Neural cell (in vitro differentiated cells): Measurements from ENCODE around the gene TMEM218. TPM values are rescaled to one million over a fixed set of nuclear protein-coding genes. Genes with fewer than 3 reads are reported as not detected.

Source experiments
- H2AFZ ChIP-seq: fragments of 200-600, 300-800 bp; sonication (generic), shearing (Covaris generic); 2 replicates; pipeline ENCODE4 v1.6.0; 2014; ENCODE audit warnings: low read depth, mild to moderate bottlenecking, antibody characterized with exemption, low read length, moderate library complexity
- H3F3A ChIP-seq: fragments of 200-600 bp; shearing (Covaris generic); 2 replicates; pipeline ENCODE4 v1.6.1; 2016; ENCODE audit warnings: mild to moderate bottlenecking, moderate library complexity, mixed read lengths, antibody characterized with exemption, low read length; ENCODE audit not compliant: insufficient read depth, poor library complexity, severe bottlenecking
- H3K27ac ChIP-seq: fragments of 200-600, 300-800 bp; sonication (generic), shearing (Covaris generic); 2 replicates; pipeline ENCODE4 v1.5.1; 2014; ENCODE audit warnings: mild to moderate bottlenecking, low read length, moderate library complexity
- H3K27me3 ChIP-seq: fragments of 300-800, 200-600 bp; sonication (generic), shearing (Covaris generic); 2 replicates; pipeline ENCODE4 v1.6.0; 2014; ENCODE audit warnings: mild to moderate bottlenecking, low read depth, low read length, moderate library complexity; ENCODE audit not compliant: insufficient read depth
- H3K36me3 ChIP-seq: fragments of 300-800, 200-600 bp; sonication (generic), shearing (Covaris generic); 2 replicates; pipeline ENCODE4 v1.5.1; 2014; ENCODE audit warnings: mild to moderate bottlenecking, antibody characterized with exemption, low read length, moderate library complexity; ENCODE audit not compliant: insufficient read depth
- H3K4me2 ChIP-seq: fragments of 300-800, 200-600 bp; sonication (generic), shearing (Covaris generic); 2 replicates; pipeline ENCODE4 v1.6.0; 2014; ENCODE audit warnings: mild to moderate bottlenecking, low read length
- H3K4me3 ChIP-seq: fragments of 300-800, 200-600 bp; sonication (generic), shearing (Covaris generic); 2 replicates; pipeline ENCODE4 v1.5.1; 2014; ENCODE audit warnings: mild to moderate bottlenecking, low read length, moderate library complexity
- H3K79me2 ChIP-seq: fragments of 200-600 bp; shearing (Covaris generic); replicated peaks from 2 replicates; pipeline ENCODE4 v1.6.0; 2014; ENCODE audit warnings: mild to moderate bottlenecking, low read length, moderate library complexity; ENCODE audit not compliant: insufficient read depth
- H3K9ac ChIP-seq: fragments of 300-800, 200-600 bp; sonication (generic), shearing (Covaris generic); 2 replicates; pipeline ENCODE4 v1.6.1; 2016; ENCODE audit warnings: mild to moderate bottlenecking, low read length, mixed read lengths
- H3K9me2 ChIP-seq: fragments of 200-600 bp; shearing (Covaris generic); 2 replicates; pipeline ENCODE4 v1.6.1; 2016; ENCODE audit warnings: mild to moderate bottlenecking, low read length, mixed read lengths; ENCODE audit not compliant: insufficient read depth
- H3K9me3 ChIP-seq: fragments of 200-600, 300-800 bp; sonication (generic), shearing (Covaris generic); 2 replicates; pipeline ENCODE4 v1.6.1; 2016; ENCODE audit warnings: mild to moderate bottlenecking, mixed run types, low read length, moderate library complexity, mixed read lengths
- H4K20me1 ChIP-seq: fragments of 200-600 bp; shearing (Covaris generic); 2 replicates; pipeline ENCODE4 v1.6.1; 2016; ENCODE audit warnings: mild to moderate bottlenecking, mixed run types; ENCODE audit not compliant: insufficient read depth
- CTCF ChIP-seq: fragments of 450-650 bp; IDR thresholded peaks from 2 replicates; pipeline ENCODE4 v1.5.1; 2014; ENCODE audit warnings: antibody characterized with exemption, mild to moderate bottlenecking, moderate library complexity; ENCODE audit not compliant: poor library complexity, severe bottlenecking
- EP300 ChIP-seq: fragments of 450-650 bp; conservative IDR thresholded peaks from 2 replicates; pipeline ENCODE4 v1.6.1; 2014; ENCODE audit warnings: antibody characterized with exemption, mild to moderate bottlenecking, moderate library complexity; ENCODE audit not compliant: poor library complexity, severe bottlenecking
- EZH2 ChIP-seq: fragments of 200-600, 300-800 bp; shearing (Covaris generic), sonication (generic); IDR thresholded peaks from 2 replicates; pipeline ENCODE4 v1.6.1; 2014; ENCODE audit warnings: antibody characterized with exemption, low read length, borderline replicate concordance, mild to moderate bottlenecking; ENCODE audit not compliant: insufficient read depth, poor library complexity, severe bottlenecking
- MXI1 ChIP-seq: fragments of 450-650 bp; conservative IDR thresholded peaks from 2 replicates; pipeline ENCODE4 v1.6.1; 2014; ENCODE audit warnings: antibody characterized with exemption, mild to moderate bottlenecking; ENCODE audit not compliant: poor library complexity, severe bottlenecking
- POLR2AphosphoS5 ChIP-seq: IDR thresholded peaks from 2 replicates; pipeline ENCODE4 v1.6.1; 2012
- RAD21 ChIP-seq: fragments of 450-650 bp; conservative IDR thresholded peaks from 2 replicates; pipeline ENCODE4 v1.6.1; 2014; ENCODE audit warnings: antibody characterized with exemption, mild to moderate bottlenecking, moderate library complexity
- REST ChIP-seq: IDR thresholded peaks from 2 replicates; pipeline ENCODE4 v1.6.1; 2012; ENCODE audit warnings: borderline replicate concordance
- SMC3 ChIP-seq: fragments of 450-650 bp; conservative IDR thresholded peaks from 2 replicates; pipeline ENCODE4 v1.6.1; 2014; ENCODE audit warnings: antibody characterized with exemption, mild to moderate bottlenecking, moderate library complexity; ENCODE audit not compliant: poor library complexity
- TAF1 ChIP-seq: IDR thresholded peaks from 2 replicates; pipeline ENCODE4 v1.6.1; 2012; ENCODE audit warnings: low read depth
- polyA plus RNA-seq: library from polyadenylated mRNA; depleted of rRNA; stranded (reverse); fragments of >200 nt; gene quantifications from 2 replicates; pipeline ENCODE4 v1.2.3, GENCODE V29; 2014

The TMEM218 gene
- polyA plus RNA-seq, 1 donor from 2014 or later = 70.0 TPM

GRCh38 chr11:125141686-125142535 is 30.5 kb upstream of the TMEM218 start:
- Histone ChIP-seq H2AFZ (no peak overlapping the region), H3K36me3 (no peaks in the 10 kb centered on the region), H3K27me3 (no peaks in the 10 kb centered on the region), H3K4me3 (no peak overlapping the region), H3K9ac (no peak overlapping the region), H3F3A (no peaks in the 10 kb centered on the region), H3K79me2 (no peaks in the 10 kb centered on the region), H4K20me1 (no peaks in the 10 kb centered on the region), H3K4me2 (no peak overlapping the region), H3K9me3 (no peaks in the 10 kb centered on the region), H3K9me2 (no peaks in the 10 kb centered on the region), H3K27ac (no peak overlapping the region)
- TF ChIP-seq RAD21 = peak; percentile 41
- no peak for TF ChIP-seq MXI1
- peak; percentile 61 for TF ChIP-seq CTCF
- TF ChIP-seq POLR2AphosphoS5 = no peak
- TF ChIP-seq SMC3 = peak; percentile 47
- no peak for TF ChIP-seq TAF1
- TF ChIP-seq EZH2 = no peak
- no peak for TF ChIP-seq EP300
- TF ChIP-seq REST = no peak

GRCh38 chr11:125141178-125141577 is 29.8 kb upstream of the TMEM218 start:
- TF ChIP-seq SMC3 (no peak), MXI1 (no peak), POLR2AphosphoS5 (no peak), EP300 (no peak), EZH2 (no peak), REST (no peak), TAF1 (no peak), CTCF (no peak), RAD21 (no peak)
- H3K9me3 ChIP-seq = no peaks in the 10 kb centered on the region
- no peak overlapping the region for H3K27ac ChIP-seq
- H3K79me2 ChIP-seq = no peaks in the 10 kb centered on the region
- no peak overlapping the region for H3K4me2 ChIP-seq
- no peaks in the 10 kb centered on the region for H3F3A ChIP-seq
- no peaks in the 10 kb centered on the region for H3K27me3 ChIP-seq
- H3K9me2 ChIP-seq = no peaks in the 10 kb centered on the region
- H4K20me1 ChIP-seq = no peaks in the 10 kb centered on the region
- H3K36me3 ChIP-seq = no peaks in the 10 kb centered on the region
- H3K4me3 ChIP-seq = no peak overlapping the region
- H3K9ac ChIP-seq = no peak overlapping the region
- no peak overlapping the region for H2AFZ ChIP-seq
